Activated CD4-positive, alpha-beta T cell treated with anti-CD3 and anti-CD28 coated beads for 4 hours (primary cell): Measurements from ENCODE around the gene LIMA1.
"Not testable (repeated sequence)": the region's sequence is repeated elsewhere in the genome, so short reads cannot be mapped to it uniquely, and the experiment has no call there.

Experiments used
- DNase-seq, 2 donors: peaks; one replicate each; pipeline ENCODE4 v3.0.0-alpha.2; 2020

Gene LIMA1

GRCh38 chr12:50283229-50283923, at the start of gene LIMA1:
Gene LIMA1, minus strand, starts transcription at chr12:50283520. Its CDS starts 34,769 bp downstream, at chr12:50248751.
- DNase-seq, result peak; percentile 89 to 92

DNA sequence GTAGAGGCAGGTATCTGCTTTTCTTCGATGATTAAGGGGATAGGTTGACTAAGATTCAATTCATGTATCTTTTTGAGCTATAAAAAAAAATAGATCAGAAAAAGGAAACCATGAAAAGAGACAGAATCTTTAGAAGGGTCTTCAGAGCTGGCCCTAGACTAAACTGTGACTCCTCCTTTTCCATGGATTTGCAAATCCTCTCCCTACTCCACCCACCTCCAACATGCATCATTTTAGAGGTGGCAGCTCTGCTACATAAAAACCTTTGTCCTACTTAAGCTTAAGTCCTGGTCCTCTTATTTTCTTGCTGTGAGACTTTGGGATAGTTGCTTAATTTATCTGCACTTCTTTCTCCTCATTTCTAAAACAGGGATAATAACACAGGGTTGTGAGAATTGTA, 48.4 kb upstream of the LIMA1 start:
- no peak for DNase-seq

DNA sequence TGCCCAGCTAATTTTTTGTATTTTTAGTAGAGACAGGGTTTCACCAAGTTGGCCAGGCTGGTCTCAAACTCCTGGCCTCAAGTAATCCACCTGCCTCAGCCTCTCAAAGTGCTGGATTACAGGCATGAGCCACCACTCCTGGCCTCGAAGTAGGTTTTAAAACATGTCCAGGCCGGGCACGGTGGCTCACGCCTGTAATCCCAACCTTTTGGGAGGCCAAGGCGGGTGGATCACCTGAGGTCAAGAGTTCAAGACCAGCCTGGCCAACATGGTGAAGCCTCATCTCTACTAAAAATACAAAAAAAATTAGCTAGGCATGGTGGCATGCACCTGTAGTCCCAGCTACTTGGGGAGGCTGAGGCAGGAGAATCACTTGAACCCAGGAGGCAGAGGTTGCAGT, 45.3 kb upstream of the LIMA1 start:
- not testable (repeated sequence) for DNase-seq

GRCh38 chr12:50326590-50327284, 43.4 kb upstream of the LIMA1 start:
- no peak for DNase-seq

- DNase-seq, result no peak
These were observed 42.6 kb upstream of the LIMA1 start for GRCh38 chr12:50325890-50326391.

GRCh38 chr12:50324770-50325169, 41.5 kb upstream of the LIMA1 start:
- not testable (repeated sequence) for DNase-seq

DNA sequence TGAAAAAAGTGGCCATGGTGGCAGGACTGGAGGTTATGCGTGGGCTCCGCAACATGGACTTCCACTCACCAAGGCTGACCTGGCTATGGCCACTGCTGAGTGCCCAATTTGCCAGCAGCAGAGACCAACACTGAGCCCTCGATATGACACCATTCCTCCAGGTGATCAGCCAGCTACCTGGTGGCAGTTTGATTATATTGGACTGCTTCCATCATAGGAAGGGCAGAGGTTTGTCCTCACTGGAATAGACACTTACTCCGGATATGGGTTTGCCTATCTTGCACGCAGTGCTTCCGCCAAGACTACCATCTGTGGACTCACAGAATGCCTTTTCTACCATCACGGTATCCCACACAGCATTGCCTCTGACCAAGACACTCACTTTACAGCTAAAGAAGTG, 40.8 kb upstream of the LIMA1 start:
- not testable (repeated sequence) for DNase-seq

- DNase-seq, result no peak
These were observed 38.9 kb upstream of the LIMA1 start for GRCh38 chr12:50322206-50322605.

DNA sequence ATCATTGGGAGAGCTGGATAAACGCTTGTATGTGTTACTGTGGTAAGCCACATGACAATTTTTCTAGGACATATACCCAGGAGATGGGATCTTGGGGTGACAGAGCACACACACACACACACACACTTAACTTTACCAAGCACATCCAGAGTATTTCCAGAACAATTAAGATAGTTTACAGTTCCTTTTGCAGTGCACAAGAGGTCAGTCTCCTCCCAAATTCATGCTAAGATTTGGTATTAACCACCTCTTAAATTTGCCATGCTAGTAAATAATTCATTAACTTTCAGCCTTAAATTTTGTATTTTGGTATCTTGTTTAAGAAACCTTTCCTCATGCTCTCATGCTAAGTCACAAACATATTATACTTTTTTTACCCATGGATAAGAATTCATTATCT, 33.9 kb upstream of the LIMA1 start:
- no peak for DNase-seq

DNA sequence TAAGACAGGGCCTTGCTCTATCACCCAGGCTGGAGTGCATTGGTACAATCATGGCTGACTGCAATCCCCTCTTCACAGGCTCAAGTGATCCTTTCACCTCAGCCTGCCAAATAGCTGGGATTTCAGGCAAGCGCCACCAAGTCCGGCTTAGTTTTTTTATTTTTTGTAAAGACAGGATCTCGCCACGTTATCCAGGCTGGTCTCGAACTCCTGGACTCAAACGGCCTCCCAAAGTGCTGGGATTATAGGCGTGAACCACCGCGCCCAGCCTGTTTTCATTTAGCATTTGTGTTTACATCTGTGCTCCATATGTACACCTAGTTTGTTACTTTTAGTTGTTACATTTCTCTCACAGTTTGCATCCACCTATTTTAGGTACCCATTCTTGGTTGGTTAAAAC, 32.5 kb upstream of the LIMA1 start:
- DNase-seq, result no peak

- DNase-seq, result no peak
These were observed 31.5 kb upstream of the LIMA1 start for GRCh38 chr12:50314636-50315312.

DNA sequence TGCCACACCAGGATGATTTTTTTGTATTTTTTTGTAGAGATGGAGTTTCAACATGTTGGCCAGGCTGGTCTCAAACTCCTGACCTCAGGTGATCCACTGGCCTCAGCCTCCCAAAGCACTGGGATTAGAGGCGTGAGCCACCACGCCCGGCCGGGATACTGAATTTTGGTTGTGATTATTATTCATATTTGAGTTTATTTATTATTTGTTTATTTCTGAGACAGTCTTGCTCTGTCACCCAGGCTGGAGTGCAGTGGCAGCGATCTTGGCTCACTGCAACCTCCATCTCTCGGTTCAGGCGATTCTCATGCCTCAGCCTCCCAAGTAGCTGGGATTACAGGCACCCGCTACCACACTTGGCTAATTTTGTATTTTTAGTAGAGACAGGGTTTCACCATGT, 30.7 kb upstream of the LIMA1 start:
- DNase-seq, result not testable (repeated sequence)

GRCh38 chr12:50313256-50313931, 30.1 kb upstream of the LIMA1 start:
- no peak for DNase-seq

DNA sequence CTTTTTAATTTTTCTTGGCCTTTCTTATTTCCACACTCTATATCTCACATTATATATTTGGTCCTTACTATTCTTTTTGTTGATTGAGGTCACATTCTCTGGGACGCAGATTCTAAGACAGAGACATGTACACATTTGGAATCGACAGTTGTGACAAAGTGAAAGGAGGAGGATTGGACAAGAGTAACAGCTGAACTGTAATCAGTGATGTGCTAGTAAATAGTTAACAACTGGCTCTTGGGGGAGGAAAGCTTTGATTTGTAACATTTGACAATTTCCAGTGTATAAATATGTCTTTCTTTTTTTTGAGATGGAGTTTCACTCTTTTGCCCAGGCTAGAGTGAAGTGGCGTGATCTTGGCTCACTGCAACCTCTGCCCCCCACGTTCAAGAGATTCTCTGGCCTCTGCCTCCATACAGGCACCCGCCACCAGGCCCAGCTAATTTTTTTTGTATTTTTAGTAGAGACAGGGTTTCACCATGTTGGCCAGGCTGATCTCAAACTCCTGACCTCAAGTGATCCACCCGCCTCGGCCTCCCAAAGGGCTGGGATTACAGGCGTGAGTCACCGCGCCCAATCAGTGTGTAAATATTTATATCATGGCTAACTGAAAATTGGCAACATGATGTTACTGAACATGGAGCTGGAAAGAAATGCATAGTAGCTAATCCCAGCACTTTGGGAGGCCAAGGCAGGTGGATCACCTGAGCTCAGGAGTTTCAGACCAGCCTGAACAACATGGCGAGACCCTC, 28.7 kb upstream of the LIMA1 start:
- DNase-seq, result not testable (repeated sequence)

DNA sequence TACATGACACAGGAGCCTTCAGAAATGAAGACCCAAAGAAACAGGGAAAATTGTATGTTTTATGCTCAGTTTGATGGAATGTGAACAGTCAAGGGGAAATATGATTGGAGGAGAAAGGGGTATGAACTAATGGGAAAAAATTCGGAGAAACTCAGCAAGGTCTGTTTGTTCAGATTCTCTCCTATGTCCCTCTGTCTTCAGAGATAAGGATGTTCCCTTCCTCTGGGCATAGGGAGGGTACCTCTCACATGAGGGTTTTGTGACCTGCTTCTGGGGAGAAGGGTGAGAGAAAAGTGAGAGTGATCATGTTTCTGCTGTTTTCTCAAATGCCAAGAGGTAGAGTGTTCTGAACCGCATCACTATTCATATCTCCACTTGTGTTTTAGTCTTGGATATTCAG, 26.6 kb upstream of the LIMA1 start:
- DNase-seq, result no peak

DNA sequence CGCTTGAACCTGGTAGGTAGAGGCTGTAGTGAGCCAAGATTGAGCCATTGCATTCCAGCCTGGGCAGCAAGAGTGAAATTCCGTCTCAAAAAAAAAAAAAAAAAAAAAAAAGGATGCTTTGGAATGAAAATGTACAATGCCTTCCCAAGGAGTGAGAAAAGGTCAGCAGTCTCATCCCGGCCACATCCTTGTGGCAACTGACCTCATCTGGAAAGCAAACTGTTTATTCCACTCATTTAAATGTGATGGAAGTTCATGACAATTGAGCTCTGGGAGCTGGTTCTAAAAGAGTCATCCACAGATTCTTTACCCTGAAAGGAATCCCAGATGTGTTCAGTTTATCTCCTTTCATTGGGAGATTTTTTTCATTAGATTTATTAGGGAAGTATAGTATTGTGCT, 19.4 kb upstream of the LIMA1 start:
- no peak for DNase-seq

- DNase-seq, result no peak
These were observed 14.7 kb upstream of the LIMA1 start for GRCh38 chr12:50297996-50298395.

DNA sequence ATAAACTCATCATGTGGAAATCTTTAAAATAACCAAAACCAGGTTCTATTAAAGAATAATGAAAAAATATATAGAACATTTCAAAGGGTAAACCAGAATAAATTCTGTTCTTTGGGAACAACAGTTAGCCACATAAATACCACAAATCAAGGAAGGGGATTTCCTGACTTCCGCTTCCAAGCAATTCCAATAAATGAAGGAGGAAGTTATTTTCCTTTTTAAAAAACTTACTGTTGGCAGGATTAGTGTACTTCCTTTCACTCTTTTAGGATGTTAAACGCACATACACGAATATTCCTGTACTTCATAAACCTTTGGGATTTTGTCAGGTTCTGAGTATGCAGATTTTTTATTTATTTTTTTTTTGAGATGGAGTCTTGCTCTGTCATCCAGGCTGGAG, 13.7 kb upstream of the LIMA1 start:
- no peak for DNase-seq

- DNase-seq, result no peak
These were observed 13.2 kb upstream of the LIMA1 start for GRCh38 chr12:50296554-50296953.

DNA sequence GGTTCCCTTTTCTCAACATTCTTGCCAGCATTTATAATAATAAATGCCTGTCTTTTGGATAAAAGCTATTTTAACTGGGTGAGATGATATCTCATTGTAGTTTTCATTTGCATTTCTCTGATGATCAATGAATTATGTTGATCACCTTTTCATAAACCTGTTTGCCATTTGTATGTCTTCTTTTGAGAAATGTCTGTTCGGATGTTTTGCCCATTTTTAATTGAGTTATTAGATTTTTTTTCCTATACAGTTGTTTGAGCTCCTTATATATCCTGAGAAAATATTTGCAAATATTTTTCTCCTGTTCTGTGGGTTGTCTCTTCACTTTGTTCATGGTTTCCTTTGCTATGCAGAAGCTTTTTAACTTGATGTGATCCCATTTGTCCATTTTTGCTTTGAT, 8.1 kb upstream of the LIMA1 start:
- DNase-seq, result no peak

DNA sequence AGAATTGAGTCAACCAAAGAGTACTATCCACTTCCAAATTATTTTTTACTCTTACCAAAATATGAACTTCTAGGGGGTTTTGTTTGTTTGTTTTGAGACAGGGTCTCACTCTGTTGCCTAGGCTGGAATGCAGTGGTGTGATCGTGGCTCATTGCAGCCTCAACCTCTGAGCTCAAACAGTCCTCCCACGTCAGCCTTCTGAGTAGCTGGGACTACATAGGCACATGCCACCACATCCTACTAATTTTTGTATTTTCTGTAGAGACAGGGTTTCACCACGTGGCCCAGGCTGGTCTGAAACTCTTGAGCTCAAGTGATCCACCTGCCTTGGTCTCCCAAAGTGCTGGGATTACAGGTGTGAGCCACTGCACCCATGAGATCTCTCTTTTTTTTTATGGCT, 7.4 kb upstream of the LIMA1 start:
- not testable (repeated sequence) for DNase-seq

DNA sequence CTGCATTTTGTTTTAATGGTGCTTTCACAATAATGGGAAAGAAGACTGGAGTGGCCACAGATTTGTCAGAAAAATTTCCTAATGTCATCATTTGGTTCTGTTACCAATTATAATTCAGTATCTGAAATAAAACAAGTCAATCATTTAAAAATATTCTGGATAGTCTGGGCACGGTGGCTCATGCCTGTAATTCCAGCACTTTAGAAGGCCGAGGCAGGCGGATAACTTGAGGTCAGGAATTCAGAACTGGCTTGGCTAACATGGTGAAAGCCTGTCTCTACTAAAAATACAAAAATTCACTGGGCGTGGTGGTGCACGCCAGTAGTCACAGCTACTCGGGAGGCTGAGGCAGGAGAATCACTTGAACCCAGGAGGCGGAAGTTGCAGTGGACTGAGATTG, 4.0 kb upstream of the LIMA1 start:
- no peak for DNase-seq

- DNase-seq, result no peak
These were observed 1.9 kb upstream of the LIMA1 start for GRCh38 chr12:50285253-50285652.
